ENCODE measurements around the gene MUC5AC.

Gene MUC5AC

GRCh38 chr11:1218256-1218787 is 60.6 kb downstream of the MUC5AC start:
- TF ChIP-seq, protein P1, sequence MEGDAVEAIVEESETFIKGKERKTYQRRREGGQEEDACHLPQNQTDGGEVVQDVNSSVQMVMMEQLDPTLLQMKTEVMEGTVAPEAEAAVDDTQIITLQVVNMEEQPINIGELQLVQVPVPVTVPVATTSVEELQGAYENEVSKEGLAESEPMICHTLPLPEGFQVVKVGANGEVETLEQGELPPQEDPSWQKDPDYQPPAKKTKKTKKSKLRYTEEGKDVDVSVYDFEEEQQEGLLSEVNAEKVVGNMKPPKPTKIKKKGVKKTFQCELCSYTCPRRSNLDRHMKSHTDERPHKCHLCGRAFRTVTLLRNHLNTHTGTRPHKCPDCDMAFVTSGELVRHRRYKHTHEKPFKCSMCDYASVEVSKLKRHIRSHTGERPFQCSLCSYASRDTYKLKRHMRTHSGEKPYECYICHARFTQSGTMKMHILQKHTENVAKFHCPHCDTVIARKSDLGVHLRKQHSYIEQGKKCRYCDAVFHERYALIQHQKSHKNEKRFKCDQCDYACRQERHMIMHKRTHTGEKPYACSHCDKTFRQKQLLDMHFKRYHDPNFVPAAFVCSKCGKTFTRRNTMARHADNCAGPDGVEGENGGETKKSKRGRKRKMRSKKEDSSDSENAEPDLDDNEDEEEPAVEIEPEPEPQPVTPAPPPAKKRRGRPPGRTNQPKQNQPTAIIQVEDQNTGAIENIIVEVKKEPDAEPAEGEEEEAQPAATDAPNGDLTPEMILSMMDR (IDR thresholded peaks at IDR 0.05): no peak

DNA sequence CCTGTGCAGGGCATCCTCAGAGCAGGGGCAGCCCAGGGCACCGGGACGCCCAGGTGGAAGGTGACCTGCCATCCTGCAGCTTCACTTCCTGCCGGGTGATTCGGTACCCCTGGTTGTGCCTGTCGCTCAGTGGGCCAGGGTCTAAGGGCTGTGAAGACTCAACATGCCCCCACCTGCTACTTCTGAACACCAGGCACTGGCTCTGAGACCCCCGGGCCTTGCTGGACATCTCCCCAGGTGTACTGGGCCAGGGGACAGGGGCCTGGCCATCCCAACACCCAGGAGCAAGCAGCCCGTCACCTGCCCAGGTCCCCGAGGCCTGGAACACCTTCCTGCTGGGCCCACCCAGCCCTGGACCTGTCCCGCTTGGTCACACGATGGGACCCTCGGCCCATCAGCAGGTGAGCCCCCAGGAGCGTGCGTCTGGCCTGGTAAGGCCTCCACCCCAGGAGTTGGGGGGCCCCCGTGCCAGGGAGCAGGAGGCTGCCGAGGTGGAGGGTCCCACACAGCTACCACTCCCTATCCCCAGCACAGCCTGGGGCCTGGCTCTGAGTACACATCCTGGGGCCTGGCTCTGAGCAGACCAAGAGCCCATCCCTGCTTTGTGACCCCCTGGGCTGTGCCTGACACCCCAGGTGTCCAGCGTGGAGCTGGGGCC is 61.2 kb downstream of the MUC5AC start:
- TF ChIP-seq, protein P1 (IDR thresholded peaks at IDR 0.05): no peak

DNA sequence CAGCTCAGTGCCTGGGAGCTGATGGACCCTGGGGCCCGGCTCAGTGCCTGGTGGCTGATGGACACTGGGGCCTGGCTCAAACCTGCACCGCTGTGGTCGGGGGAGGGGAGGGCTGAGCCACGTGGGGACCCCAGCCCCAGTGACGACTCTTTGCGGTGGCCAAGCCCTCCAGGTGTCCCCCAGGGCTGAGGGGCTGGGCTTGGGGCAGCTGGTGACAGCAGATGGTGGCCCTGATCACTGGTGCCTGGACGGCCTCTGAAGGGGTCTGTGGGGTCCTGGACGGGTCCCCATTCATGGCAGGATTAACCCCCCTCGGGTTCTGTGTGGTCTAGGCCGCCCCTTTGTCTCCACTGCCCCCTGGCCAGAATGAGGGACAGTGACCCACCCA is 61.7 kb downstream of the MUC5AC start:
- TF ChIP-seq, protein P1 (IDR thresholded peaks at IDR 0.05): no peak

GRCh38 chr11:1219834-1220815 is 62.4 kb downstream of the MUC5AC start:
- TF ChIP-seq, protein P1 (IDR thresholded peaks at IDR 0.05): no peak

GRCh38 chr11:1220941-1221721 is 63.4 kb downstream of the MUC5AC start:
- TF ChIP-seq, protein P1 (IDR thresholded peaks at IDR 0.05): no peak

GRCh38 chr11:1221848-1222311 is 64.1 kb downstream of the MUC5AC start:
- TF ChIP-seq, protein P1 (IDR thresholded peaks at IDR 0.05): no peak

All from LNCAP (cell line).